HG03469 (cell line): Measurements from ENCODE around the gene TTC21A.

Experiments used
- ATAC-seq: cut with Tn5 transposase; IDR thresholded peaks from one replicate; pipeline ENCODE4 v1.9.1; 2021; ENCODE audit warnings: mild to moderate bottlenecking, moderate library complexity, moderate number of reproducible peaks; ENCODE audit not compliant: unreplicated experiment

Gene TTC21A

DNA sequence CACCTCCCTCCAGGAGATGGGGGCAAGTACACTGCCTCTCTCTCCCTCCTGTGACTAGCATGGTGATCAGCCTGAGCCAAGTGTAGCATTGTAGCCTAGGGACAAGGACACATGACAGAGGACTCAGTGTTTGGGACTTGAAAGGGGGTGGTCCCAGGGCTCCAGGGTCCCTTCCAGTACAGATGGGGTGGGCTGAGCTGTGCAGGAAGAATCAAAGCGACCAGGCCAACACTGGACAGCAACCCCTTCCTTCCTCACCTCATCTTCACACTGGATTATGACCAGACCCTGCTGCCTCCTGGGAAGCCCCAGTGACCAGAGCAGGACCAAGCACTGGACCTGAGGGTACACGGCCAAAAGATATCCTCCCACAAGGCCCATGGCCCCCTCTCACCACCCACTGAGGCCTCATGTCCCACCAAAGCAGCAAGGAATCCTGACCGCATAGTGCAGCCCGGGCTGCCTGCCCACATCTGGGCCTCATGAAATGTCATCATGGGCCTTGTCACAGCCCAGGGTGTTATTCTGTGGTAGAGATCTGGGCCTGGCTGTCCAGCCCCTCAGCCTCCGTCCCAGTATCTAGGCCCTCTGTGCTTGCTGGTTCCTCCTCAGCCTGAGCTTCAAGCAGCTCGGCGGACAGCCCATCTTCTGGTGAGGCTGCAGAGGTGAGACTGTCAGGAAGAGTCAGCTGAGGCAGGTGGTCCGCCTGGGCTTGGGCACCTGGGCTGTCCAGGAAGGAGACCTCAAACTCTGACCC is 9.6 kb upstream of the TTC21A start:
- ATAC-seq = no peak

DNA sequence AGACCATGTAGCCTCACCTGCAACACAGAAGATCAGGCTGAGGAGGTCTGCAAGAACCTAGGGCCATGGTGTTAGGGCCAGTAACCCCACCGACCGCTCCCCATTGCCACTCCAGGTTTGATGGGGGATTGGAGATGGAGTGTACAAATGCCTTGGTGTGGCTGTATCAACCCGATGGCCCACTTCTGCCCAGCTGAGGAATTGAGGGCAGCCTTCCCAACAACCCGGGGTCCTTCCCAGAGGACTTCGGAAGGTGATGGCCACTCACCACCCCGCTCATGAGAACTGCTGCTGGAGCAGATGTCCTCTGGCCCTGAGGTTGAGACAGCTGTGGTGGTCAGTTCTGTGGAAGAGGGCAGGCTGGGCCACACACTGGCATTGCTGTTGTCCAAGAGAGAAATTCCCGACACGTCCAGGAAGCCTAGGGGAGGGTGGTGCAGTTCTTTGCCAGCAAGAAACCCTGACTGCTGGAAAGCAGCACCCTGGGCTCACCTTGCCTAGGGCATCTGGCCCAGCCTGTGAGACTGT is 8.9 kb upstream of the TTC21A start:
- no peak for ATAC-seq

DNA sequence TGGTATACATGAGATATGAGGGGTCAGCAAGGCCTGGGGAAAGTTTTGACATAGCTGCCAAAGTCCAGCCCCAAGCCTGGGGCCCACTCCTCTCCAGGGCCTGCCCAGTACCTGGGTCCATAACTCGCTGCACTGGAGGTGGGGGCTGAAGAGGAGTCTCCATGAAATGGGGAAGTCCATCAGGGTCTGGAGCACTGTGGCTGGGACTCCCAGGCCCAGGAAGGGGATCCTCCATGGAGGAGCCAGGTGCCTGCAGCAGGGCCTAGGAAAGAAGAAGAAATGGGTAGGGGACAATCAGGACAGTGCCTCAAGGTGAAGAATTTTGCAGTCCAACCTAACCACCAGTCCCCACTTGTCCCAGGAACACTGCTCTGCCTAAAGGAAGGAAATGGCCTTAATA is 8.2 kb upstream of the TTC21A start:
- no peak for ATAC-seq

DNA sequence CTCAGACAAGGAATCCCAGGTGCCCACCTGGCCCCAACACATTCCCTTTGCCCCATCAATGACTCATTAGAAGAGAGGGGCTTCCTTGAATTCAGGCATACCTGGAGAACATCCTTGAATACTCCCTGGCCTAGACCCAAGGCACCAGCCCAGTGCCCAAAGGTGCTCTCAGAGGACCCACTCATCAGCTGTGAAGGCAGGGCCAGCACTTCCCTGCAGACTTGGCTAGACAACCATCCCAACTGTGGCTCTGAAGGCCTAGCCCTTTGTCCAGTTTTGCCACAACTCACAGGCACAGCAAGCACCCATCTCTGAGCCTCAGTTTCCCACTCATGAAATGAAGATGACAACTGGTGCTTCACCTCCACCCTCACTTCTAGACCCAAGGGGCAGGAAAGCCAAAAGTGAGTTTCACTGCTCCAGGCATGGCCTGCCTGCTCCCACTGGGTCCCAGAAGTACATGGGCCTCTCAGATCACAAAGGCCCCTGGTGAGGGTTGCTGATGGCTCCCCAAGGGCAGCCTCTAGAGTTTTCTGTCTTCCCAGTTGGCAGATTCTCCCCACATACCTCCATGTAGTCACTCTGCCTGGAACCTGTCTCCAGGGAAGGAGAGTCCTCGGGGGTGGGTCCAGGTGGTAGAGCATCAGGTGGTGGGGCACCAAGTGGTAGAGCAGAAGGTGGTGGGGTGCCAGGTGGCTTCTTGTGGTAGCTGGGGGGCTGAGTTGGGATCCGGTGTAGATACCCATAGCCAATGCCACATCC is 7.6 kb upstream of the TTC21A start:
- ATAC-seq = no peak

DNA sequence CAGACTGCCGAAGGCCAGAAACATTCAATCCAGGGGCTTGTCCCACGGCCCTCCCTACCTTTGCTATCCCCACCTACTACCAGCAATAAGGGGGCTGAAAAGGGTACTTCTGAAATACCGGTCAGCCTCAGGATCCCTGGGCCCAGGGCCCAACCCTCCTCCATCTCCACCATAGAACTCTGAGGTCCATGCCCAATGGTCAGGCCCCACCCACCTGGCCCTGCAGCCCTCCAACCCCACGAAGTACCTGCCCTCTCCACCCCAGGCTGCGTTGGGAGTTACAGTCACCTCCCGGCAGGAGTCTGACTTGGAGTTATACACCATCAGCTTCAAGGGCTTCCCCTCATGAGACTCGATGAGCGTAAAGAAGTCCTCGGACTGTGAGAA is 7.0 kb upstream of the TTC21A start:
- no peak for ATAC-seq

DNA sequence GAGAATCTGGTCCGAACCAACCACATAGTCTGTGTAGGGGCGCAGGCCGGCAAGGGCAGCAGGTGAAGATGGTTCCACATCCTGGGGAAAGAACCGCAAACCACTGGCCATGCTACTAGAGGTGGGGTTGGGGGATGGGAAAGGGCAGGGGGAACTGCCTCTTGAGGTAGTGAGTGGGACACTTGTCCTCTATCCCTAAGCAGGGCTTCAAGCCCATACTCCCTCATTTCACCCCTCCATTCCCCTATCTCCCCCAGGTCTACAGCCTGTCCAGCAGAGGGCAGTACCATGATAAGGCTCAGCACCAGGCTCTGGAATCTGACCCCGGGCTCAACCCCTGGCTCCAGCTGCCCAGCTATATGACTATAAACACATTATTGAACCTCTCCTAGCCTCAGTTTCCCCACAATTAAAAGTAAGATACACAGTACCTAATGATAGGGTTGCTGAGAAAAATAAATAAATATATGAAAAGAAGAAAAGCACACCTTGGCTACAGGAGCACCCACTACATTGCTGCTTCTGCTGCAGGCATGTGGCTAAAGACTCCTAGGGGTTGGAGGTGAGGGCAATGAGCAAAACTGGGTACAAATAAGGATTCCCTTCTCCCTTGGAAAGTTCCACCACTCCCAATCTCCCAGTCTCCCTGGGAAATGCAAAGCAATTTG is 6.3 kb upstream of the TTC21A start:
- ATAC-seq = no peak

DNA sequence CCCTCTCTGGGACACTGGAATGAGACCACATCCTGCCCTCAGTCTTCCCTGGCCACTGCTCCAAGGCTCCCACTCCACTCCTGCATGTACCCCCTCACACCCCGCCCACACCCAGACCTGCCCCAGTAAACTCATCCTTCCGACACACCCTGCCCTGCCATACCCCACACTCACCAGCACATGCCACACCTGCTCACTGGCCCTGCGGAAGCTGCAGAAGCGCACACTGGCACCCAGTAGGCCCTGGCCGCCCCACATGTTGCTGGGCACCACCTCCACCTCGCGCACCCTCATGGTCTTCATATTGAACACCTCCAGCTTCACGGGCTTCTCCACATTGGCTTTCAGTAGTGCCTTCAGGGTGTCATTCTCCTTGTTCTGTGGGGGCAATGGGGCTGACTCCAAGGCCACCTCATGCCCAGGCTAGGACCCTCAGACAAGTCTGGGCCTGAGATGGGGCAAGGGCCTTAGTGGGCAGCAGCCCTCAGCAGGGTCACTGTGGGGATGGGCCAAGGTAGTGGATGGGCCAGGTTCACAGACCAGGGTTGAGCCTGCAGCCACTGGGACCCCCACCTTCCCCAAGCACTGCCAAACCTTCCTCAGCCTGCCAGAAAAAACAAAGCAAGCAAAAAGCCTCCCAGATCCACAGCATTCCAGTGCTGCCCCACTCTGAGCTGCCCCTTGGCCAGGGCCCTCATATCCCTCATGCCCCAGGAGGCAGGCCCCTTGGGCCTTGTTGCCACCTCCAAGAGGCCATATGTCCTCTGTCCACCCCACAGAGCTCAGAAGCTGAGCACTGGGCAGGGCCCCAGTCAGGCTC is 4.8 kb upstream of the TTC21A start:
- ATAC-seq = no peak

DNA sequence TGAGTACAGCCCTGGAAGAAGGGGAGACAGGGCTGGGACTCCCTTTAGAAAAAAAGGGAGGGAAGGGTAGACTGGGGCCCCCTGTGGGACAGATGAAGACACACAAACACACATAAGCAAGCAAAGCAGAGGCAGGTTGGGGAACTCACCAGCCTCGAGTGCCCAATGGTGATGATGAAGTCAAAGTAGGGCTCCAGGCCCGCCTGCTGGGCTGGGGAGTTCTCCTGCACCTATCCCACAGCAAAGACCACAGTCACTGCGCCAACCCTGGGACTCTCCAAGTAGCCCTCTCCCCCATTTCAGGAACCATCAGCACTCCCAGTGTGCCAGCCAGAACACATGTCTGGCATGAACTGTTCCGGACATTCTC is 4.2 kb upstream of the TTC21A start:
- no peak for ATAC-seq

DNA sequence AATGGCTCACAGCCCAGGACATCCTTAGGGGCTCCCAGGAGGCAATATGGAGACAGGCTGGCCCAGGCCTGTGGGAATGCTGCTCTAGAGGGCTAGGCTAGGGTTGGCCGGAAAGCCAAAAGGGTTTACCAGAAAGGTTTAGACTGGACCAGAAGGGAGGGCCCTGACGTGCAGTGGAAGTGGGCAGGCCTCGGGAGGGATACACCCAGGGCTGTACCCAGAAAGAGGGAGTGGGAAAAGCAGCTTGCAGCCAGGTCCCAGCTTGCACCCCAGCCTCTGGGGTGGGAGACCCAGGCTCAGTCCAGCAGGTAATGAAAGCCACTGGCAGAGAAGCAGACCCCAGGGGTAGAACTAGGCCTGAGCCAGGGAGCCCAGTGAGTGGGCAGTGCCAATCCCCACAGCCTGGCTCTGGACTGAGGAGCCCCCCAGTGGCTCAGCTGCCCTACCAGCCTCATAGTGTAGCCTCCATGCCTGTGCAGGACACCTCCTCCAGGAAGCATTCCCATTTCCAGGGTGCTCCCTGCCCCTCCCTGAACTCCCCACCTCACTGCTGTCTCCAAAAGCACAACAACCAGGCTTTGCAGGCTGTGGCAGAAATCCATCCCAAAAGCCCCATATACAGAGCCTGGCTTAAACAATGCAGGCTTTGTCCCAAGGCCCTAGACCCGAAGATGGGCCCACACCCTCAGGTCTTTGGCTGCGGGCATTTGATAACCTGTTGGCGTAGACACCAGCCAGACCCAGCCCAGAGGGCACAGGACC is 3.5 kb upstream of the TTC21A start:
- no peak for ATAC-seq

DNA sequence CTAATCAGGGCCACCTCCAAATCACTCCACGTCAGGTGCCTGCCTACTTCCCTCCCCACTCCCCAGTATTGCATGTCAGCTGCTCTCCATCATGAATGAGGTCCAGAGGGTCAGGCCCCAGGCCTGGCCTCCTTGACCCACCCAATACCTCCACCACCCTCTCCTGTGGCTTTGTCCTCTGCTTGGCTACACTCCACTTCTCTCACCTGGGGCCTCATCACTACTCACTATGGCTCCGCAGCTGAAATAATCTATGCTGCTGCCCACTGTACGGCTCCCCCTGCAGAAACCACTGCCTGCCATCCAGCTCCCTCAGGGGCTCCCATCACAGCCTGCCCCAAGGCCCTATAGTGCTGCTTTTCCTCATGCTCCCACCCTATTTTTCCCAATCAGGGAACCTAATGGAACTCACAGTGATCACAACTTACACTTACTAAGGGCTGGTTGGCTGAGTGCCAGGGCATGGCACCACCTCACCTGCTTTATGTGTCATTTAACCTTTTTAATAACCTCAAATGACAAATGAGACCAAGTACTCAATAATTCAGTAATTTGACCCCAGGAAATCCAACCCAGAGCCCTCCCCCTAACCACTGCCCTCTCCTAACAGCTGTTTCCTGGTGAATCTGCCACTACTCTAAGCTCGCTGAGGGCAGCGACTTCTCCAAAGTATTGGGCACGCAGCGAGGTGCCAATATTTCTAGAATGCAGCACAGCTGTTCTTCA is 2.4 kb upstream of the TTC21A start:
- ATAC-seq = no peak

DNA sequence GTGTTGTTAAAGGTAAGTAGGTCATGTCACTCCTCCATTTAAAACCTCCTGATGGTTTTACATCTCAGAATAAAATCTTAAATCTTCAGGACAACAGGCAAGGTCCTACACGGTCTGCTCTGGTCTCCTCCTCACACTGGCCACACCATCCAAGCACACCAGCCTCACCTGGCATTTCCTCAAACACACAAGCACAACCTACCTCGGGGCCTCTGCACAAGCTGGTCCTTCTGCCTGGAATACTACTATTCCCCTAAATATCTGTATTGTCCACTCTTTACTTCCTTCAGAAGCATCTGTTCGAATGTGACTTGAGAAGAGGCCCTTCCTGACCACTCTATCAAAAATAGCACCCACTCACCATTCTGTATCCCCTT is 1.8 kb upstream of the TTC21A start:
- ATAC-seq = no peak

DNA sequence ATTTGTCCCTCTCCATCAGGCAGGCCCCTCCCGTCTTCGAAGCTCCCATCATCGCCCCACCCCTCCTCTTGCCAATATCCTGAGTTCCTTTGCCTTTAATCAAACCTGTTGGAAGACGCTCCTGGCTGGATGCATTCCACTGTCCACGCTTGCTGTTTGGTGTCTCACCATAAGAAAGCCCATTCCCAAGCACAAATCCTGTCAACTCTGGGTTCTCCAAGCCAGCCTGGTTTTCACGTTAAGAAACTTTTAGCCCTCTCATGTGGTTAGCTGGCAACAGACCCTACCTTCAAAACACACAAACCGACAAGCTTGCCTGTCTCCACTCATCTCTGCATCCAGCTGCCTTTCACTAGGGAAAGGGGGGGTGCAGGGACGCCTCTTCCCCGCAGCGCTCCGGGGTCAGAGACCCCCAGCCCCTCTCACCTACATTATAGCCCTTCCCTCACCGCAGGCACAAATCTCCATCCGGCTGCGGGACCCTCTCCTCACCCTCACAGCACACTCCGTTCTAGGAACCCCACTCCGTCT is 1.1 kb upstream of the TTC21A start:
- ATAC-seq = no peak

DNA sequence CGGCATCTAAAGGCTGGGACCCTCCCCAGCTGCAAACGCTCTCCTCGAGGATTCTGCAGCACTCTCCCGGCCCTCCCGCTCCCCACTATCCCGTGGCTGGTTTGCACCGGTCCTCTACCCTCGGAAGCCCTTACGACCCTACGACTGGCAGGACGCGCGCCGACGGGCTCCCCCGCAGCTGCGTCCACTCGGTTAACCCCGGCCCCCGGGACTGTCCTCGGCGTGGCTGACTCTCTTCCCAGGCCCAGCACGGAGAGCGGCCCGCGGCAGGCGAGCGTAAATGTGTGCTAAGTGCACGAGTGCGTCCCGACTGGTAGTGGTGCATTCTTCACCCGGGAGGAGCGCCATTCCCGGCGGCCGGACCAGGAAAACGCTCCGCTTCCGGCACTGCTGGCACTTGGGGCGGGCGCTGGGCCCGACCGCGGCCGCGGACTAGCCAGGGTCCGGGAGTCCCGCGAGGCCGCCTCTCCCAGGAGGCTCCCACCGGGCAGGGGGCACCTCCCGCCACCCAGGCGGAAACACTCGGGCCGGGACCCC is 561 bp upstream of the TTC21A start:
- ATAC-seq = no peak

DNA sequence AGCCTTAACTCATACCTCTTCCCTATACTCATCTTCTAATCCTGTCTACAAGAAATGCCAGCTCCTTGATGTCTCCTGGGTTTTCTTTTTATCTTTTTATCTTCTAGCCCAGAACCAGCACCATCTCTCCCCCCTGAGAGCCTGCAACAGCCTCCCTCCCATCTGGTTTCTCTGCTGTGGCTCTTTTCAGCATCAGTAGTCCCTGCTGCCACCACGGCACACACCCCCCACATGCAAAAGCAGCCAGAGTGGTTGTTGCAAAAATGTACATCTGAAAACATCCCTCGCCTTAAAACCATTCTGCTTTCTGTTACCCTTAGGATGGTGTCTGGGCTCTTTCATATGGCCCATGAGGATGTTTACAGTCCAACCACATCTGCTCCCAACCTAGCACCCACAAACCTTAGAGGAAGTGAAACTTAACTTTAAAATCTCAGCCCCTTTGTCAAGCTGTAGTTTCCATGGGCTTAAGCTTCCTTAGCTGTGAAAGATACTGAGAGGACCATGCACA is 775 bp downstream of the TTC21A start:
- ATAC-seq = peak; percentile 82

DNA sequence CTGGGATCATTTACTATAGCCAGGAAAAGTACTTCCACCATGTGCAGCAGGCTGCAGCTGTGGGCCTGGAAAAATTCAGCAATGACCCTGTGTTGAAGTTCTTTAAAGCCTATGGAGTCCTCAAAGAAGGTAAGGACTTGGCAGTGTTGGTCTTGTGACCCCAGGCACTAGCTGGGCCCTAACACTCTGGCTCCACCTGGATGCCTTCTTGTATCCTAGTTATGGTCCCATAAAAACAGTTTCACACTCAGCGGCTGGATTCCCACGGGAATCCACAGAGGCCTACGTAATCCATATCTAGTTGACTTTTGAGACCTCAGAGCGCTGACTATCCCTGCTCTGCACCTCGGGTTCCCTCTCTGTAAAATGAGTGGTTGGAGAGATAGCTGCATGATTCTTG is 1.6 kb downstream of the TTC21A start:
- ATAC-seq = no peak

DNA sequence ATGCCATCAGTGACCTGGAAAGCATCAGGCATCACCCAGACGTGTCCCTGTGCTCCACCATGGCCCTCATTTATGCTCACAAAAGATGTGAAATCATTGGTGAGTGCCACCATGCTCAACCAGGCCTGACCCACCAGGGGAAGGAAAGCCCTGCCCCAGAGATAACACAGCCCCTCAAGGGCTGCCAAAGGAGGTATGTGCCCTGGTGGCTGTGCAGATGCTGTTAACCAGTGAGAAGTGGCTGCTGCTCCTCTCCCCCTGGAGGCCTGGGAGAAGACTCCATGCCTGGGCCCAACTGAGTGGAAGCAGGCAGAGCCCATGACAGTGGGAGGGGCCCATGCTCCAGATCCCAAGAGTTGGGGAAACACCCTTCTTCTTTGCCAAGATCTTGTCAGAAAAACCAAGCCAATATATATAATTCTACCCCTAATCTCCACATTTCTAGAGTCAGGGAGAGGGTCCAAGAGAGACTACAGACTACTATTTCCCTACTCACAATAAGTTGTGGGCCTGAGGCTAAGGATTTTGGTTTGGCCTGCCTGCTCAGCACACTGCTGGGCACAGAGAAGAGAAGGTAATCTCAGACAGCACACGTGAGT is 2.7 kb downstream of the TTC21A start:
- no peak for ATAC-seq

DNA sequence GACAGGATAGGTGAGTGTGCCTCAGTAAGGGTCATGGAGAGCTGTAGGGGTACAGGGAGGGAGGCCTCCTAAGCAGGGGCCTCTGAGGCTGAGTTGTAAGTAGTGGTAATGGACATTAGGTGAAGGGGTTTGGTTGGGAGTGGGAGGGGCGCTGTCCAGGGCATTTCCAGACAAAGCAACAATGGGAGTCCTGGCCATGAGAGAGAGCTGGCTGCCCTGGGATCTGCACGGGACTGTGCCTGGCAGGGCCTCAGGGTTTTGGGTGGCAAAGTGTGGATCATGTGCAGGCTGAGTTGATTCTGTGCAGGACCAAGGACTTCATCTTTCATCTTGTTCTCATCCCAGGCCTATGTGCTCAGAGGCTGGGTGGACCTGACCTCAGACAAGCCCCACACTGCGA is 4.6 kb downstream of the TTC21A start:
- ATAC-seq = no peak

DNA sequence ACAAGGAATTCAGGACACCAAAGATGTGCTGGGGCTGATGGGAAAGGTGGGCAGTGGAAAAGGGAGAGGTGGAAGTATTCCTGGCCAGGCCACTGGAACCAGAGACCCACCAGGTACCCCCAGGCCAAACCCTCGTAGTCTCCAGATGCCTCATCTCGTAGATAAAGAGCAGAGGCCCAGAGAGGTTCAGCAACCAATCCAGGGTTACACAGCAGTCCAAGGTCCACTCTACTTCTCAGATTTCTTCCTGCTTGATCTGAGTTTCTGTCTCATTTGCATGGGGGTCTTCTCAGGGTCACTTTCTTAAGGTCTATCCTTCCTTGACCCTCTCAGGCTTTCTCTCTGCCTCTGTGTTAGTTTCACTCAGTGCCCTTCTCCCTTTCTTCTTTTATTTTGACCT is 5.1 kb downstream of the TTC21A start:
- no peak for ATAC-seq

DNA sequence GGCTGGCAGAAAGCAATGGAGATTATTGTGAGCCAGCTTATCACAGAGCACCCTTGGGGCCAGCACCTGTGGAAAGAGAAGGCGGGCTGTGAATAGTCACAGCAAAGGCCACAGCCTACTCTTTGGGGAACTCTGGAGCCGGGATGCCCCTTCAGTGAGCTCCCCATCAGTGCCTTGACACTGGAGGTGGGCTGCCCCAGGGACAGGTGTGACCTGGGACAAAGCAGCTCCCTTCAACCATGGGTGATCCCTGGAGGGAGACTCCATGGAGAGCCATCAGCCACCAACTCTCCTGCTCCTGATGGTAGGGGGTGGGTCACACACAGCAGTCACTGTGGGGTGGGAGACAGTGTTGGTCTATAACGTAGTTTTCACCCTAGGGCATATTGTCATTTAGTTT is 5.8 kb downstream of the TTC21A start:
- no peak for ATAC-seq
